Amygdala (tissue), 56 donors: ENCODE results near the gene LHB.
"Not testable (repeated sequence)": the region's sequence is repeated elsewhere in the genome, so short reads cannot be mapped to it uniquely, and the experiment has no call there.

Source experiments
- DNase-seq, 56 donors: peaks; one replicate each; lab custom pipeline; 2025; lab: John Stamatoyannopoulos, UW

LHB gene

GRCh38 chr19:49017041-49017665 is at the start of gene LHB:
Gene LHB, minus strand, starts transcription at chr19:49017091. Its CDS starts 10 bp downstream, at chr19:49017081.
- DNase-seq, result no peak

- no peak for DNase-seq
Observed at GRCh38 chr19:49065905-49066512, 49.1 kb upstream of the LHB start.

GRCh38 chr19:49064768-49065611 is 48.1 kb upstream of the LHB start, which contains the start of gene NTF4:
Gene NTF4, minus strand, starts transcription at chr19:49064818. Its CDS starts 2,821 bp downstream, at chr19:49061997.
- DNase-seq, result no peak

- no peak for DNase-seq
Observed at GRCh38 chr19:49064029-49064629, 47.2 kb upstream of the LHB start.

- DNase-seq, result no peak
Observed at GRCh38 chr19:49061445-49061844, 44.6 kb upstream of the LHB start.

- DNase-seq, result no peak
Observed at GRCh38 chr19:49061000-49061399, 44.1 kb upstream of the LHB start.

GRCh38 chr19:49059053-49059452 is 42.2 kb upstream of the LHB start:
- no peak for DNase-seq

- DNase-seq, result peak in 1 of 56 donors; percentile 17
Observed at GRCh38 chr19:49058562-49058961, 41.7 kb upstream of the LHB start.

GRCh38 chr19:49057636-49058234 is 40.8 kb upstream of the LHB start, which contains the start of gene CGB7:
Gene CGB7, minus strand, starts transcription at chr19:49057749. Its CDS starts 2,374 bp downstream, at chr19:49055375.
- DNase-seq, result peak in 5 of 56 donors; percentile 4 to 26 (median 19)

GRCh38 chr19:49056902-49057596 is 40.2 kb upstream of the LHB start:
- DNase-seq, result not testable (repeated sequence)

GRCh38 chr19:49056101-49056901 is 39.4 kb upstream of the LHB start:
- DNase-seq, result peak in 9 of 56 donors; percentile 2 to 33 (median 5)

GRCh38 chr19:49050376-49051033 is 33.6 kb upstream of the LHB start:
- DNase-seq, result not testable (repeated sequence)

GRCh38 chr19:49049834-49050233 is 32.9 kb upstream of the LHB start:
- not testable (repeated sequence) for DNase-seq

- DNase-seq, result not testable (repeated sequence)
Observed at GRCh38 chr19:49049011-49049410, 32.1 kb upstream of the LHB start, which contains the start of gene CGB8. Gene CGB8, minus strand, starts transcription at chr19:49049111. Its CDS starts 372 bp downstream, at chr19:49048739.

- not testable (repeated sequence) for DNase-seq
Observed at GRCh38 chr19:49043548-49043947, 26.7 kb upstream of the LHB start, which contains the start of gene CGB5. Gene CGB5, plus strand, starts transcription at chr19:49043848. Its CDS starts 362 bp downstream, at chr19:49044210.

- not testable (repeated sequence) for DNase-seq
Observed at GRCh38 chr19:49042666-49043065, 25.8 kb upstream of the LHB start.

- DNase-seq, result no peak
Observed at GRCh38 chr19:49042177-49042576, 25.3 kb upstream of the LHB start.

GRCh38 chr19:49039736-49040135 is 22.8 kb upstream of the LHB start:
- not testable (repeated sequence) for DNase-seq
